Endothelial cell (in vitro differentiated cells): ENCODE data around the gene TENT4A. TPM values are rescaled to one million over a fixed set of nuclear protein-coding genes. Genes with fewer than 3 reads are reported as not detected.

ENCODE experiments used
- DNase-seq: peaks from one replicate; pipeline ENCODE4 v3.0.0; 2021; ENCODE audit warnings: low spot score
- H3K27ac Mint-ChIP-seq: one replicate; pipeline ENCODE4 v1.8.0; 2021; ENCODE audit warnings: mixed read lengths, inconsistent platforms; ENCODE audit not compliant: unreplicated experiment
- H3K27me3 Mint-ChIP-seq: one replicate; pipeline ENCODE4 v1.8.0; 2021; ENCODE audit warnings: mild to moderate bottlenecking, moderate library complexity, mixed read lengths, inconsistent platforms; ENCODE audit not compliant: unreplicated experiment
- H3K36me3 Mint-ChIP-seq: one replicate; pipeline ENCODE4 v1.8.0; 2021; ENCODE audit warnings: mild to moderate bottlenecking, low read depth, mixed read lengths, inconsistent platforms; ENCODE audit not compliant: unreplicated experiment
- H3K4me1 Mint-ChIP-seq: one replicate; pipeline ENCODE4 v1.8.0; 2021; ENCODE audit warnings: mild to moderate bottlenecking, mixed read lengths, inconsistent platforms; ENCODE audit not compliant: unreplicated experiment
- H3K4me3 Mint-ChIP-seq: one replicate; pipeline ENCODE4 v1.8.0; 2021; ENCODE audit warnings: mild to moderate bottlenecking, mixed read lengths, inconsistent platforms; ENCODE audit not compliant: unreplicated experiment
- H3K9me3 Mint-ChIP-seq: one replicate; pipeline ENCODE4 v1.8.0; 2021; ENCODE audit warnings: mixed read lengths, inconsistent platforms; ENCODE audit not compliant: unreplicated experiment
- total RNA-seq: library from RNA; stranded (reverse); fragmentation: NEBNext Ultra II Directional; extraction: Animal tissue kit (Norgen Biotek cat#: 25700); gene quantifications from one replicate; pipeline ENCODE4 v1.2.1, GENCODE V29; 2021; ENCODE audit not compliant: unreplicated experiment
- TF ChIP-seq, protein P1 (sequence below): fragments of 200-600 bp; sonication (generic); IDR thresholded peaks from one replicate; pipeline ENCODE4 v1.5.0; 2021; ENCODE audit warnings: antibody characterized with exemption; ENCODE audit not compliant: unreplicated experiment

Gene TENT4A
- total RNA-seq, 1 donor from 2014 or later: 24.7 TPM

DNA sequence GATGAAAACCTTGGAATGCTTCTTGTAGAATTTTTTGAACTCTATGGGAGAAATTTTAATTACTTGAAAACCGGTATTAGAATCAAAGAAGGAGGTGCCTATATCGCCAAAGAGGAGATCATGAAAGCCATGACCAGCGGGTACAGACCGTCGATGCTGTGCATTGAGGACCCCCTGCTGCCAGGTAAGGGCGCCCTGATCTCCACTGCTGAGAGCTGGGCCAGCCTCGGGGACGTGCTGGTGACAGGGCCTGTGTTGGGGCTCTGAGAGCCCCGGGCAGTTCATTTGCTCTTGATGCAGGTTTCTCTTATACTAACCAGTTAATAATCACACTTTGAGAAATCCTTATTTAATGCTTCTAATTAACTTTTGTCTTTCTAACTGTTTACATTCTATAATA is 33.0 kb downstream of the TENT4A start:
- Mint-ChIP-seq H3K36me3 (peaks cover 33% of the 10 kb centered on the region), H3K27me3 (peaks cover 3% of the 10 kb centered on the region), H3K4me3 (no peak overlapping the region), H3K9me3 (no peaks in the 10 kb centered on the region), H3K4me1 (no peaks in the 10 kb centered on the region), H3K27ac (no peak overlapping the region)
- TF ChIP-seq, protein P1, sequence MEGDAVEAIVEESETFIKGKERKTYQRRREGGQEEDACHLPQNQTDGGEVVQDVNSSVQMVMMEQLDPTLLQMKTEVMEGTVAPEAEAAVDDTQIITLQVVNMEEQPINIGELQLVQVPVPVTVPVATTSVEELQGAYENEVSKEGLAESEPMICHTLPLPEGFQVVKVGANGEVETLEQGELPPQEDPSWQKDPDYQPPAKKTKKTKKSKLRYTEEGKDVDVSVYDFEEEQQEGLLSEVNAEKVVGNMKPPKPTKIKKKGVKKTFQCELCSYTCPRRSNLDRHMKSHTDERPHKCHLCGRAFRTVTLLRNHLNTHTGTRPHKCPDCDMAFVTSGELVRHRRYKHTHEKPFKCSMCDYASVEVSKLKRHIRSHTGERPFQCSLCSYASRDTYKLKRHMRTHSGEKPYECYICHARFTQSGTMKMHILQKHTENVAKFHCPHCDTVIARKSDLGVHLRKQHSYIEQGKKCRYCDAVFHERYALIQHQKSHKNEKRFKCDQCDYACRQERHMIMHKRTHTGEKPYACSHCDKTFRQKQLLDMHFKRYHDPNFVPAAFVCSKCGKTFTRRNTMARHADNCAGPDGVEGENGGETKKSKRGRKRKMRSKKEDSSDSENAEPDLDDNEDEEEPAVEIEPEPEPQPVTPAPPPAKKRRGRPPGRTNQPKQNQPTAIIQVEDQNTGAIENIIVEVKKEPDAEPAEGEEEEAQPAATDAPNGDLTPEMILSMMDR: no peak
- no peak for DNase-seq

DNA sequence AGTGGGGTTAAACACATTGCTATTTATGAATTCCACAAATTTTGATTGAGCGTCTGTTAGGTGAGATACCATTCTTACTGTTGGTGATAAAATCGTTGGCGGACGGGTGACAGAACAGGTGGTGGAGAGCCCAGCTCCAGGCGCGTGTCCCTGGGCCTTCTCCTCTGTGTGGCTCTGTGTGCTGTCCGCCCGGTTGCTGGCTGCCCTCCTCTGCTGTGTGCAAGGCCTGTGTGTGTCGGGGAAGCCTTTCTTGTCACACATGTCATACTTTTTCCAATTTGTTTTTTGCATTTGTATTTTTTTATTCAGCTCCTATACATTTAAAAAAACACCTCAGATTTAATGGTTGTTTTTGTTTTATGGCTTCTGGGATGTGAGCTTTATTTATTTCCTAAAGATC is 33.9 kb downstream of the TENT4A start:
- Mint-ChIP-seq H3K27ac (no peak overlapping the region), H3K36me3 (peaks cover 33% of the 10 kb centered on the region), H3K9me3 (no peaks in the 10 kb centered on the region), H3K27me3 (peaks cover 3% of the 10 kb centered on the region), H3K4me3 (no peak overlapping the region), H3K4me1 (no peaks in the 10 kb centered on the region)
- no peak for DNase-seq
- TF ChIP-seq, protein P1: no peak

DNA sequence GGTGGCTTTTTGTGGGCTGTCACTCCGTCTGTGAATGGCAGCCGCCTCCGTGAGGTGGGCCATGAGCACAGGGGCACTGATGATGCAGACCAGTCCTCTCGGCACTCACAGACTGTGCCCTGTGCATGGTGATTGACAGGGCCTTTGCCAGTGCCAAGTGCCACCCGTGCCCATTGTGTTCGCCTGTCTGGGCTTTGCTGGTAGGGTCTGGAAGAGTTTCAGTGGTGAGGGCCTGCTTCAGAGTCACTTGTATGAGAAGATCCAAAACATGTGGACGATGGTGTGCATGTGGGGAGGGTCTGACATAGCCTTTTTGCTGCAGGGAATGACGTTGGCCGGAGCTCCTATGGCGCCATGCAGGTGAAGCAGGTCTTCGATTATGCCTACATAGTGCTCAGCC is 34.9 kb downstream of the TENT4A start:
- peaks cover 34% of the 10 kb centered on the region for H3K36me3 Mint-ChIP-seq
- no peak overlapping the region for H3K4me3 Mint-ChIP-seq
- H3K4me1 Mint-ChIP-seq: no peaks in the 10 kb centered on the region
- no peaks in the 10 kb centered on the region for H3K9me3 Mint-ChIP-seq
- H3K27me3 Mint-ChIP-seq: peaks cover 3% of the 10 kb centered on the region
- TF ChIP-seq, protein P1: no peak
- no peak overlapping the region for H3K27ac Mint-ChIP-seq
- DNase-seq: no peak

DNA sequence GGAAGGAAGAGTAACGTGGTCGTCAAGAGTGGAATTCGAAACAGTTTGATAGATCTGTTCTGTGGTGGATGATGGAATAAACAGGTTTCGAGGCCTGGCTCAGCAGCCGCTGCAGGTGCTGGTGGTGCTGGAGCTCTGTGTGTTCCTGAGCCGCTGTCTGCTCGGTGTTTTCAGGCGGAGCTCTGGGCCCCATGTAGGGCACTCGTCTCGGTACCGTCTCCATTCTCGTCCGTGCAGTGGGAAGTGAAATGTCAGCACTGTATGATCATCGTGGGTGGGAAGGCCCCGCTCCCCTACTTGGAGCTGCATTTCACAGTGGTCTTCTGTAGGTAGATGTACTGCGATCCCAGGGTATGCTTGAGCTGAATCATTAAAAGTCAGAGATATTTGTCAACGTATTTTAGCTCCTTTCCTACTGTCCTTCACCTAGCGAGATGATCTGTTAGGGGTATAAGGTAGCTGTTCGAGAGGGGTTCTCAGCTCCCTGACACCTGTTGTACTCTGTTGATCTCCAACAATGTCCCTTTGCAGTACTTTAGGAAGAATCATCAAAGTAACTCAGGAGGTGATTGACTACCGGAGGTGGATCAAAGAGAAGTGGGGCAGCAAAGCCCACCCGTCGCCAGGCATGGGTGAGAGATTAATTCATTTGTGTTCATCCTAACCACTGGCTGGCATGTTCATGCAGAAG is 35.9 kb downstream of the TENT4A start:
- Mint-ChIP-seq H3K9me3 (no peaks in the 10 kb centered on the region), H3K36me3 (peaks cover 38% of the 10 kb centered on the region), H3K4me3 (no peak overlapping the region), H3K4me1 (no peaks in the 10 kb centered on the region), H3K27ac (no peak overlapping the region), H3K27me3 (peaks cover 1% of the 10 kb centered on the region)
- TF ChIP-seq, protein P1: no peak
- DNase-seq: no peak

DNA sequence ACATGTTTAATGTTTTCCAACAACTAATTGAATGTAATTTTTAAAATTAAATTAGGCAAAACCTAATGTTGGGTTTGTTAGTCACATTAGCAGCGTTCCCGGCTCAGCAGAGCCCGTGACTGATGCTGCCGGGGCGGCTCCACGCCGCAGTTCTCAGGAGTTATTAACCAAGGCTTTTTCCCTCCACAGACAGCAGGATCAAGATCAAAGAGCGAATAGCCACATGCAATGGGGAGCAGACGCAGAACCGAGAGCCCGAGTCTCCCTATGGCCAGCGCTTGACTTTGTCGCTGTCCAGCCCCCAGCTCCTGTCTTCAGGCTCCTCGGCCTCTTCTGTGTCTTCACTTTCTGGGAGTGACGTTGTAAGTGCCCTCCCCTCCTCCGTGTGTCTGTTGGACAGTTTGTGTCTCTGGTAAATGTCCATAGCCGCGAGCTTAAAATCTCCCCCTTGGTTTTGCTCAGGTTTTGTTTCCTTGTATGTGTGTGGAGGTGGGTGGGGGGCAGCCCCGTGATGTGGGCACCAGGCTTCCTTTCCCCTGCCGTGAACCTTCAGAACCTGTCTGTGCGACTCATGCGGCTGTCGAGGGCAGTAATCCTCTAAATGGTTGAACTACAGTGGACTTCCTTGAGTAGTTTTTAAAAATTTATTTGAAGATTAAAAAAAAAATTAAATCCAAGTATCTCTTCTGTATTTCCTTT is 37.1 kb downstream of the TENT4A start:
- TF ChIP-seq, protein P1: no peak
- Mint-ChIP-seq H3K27me3 (peaks cover 1% of the 10 kb centered on the region), H3K9me3 (no peaks in the 10 kb centered on the region), H3K4me1 (no peaks in the 10 kb centered on the region), H3K36me3 (peaks cover 46% of the 10 kb centered on the region), H3K4me3 (no peak overlapping the region), H3K27ac (no peak overlapping the region)
- DNase-seq: no peak
